Breast epithelium (tissue), 3 donors: Measurements from ENCODE around the gene DLK1.

Experiments used
- POLR2A ChIP-seq: fragments of 450-650 bp; IDR thresholded peaks from one replicate; pipeline ENCODE4 v1.6.1; 2016; ENCODE audit warnings: antibody characterized with exemption, mild to moderate bottlenecking, moderate library complexity
- TF ChIP-seq, protein P1 (sequence below), 3 donors: fragments of 450-650 bp; IDR thresholded peaks; one replicate each; pipeline ENCODE4 v1.5.1; 2016 to 2017; ENCODE audit warnings: antibody characterized with exemption in 3 of 3, mild to moderate bottlenecking in 3 of 3, moderate library complexity in 3 of 3

- TF ChIP-seq POLR2A: no peak
- TF ChIP-seq, protein P1, sequence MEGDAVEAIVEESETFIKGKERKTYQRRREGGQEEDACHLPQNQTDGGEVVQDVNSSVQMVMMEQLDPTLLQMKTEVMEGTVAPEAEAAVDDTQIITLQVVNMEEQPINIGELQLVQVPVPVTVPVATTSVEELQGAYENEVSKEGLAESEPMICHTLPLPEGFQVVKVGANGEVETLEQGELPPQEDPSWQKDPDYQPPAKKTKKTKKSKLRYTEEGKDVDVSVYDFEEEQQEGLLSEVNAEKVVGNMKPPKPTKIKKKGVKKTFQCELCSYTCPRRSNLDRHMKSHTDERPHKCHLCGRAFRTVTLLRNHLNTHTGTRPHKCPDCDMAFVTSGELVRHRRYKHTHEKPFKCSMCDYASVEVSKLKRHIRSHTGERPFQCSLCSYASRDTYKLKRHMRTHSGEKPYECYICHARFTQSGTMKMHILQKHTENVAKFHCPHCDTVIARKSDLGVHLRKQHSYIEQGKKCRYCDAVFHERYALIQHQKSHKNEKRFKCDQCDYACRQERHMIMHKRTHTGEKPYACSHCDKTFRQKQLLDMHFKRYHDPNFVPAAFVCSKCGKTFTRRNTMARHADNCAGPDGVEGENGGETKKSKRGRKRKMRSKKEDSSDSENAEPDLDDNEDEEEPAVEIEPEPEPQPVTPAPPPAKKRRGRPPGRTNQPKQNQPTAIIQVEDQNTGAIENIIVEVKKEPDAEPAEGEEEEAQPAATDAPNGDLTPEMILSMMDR (IDR thresholded peaks at IDR 0.05): no peak
Observed at GRCh38 chr14:100679153-100679552, 47.5 kb upstream of the DLK1 start.
